GM15510 (cell line): Measurements from ENCODE around the gene EPS8L1.

Source experiments
- POLR2A ChIP-seq: IDR thresholded peaks from 3 replicates; pipeline ENCODE4 v1.6.1; 2011; ENCODE audit warnings: borderline replicate concordance; ENCODE audit not compliant: insufficient read length; ENCODE audit errors: extremely low read depth

Gene EPS8L1

GRCh38 chr19:55095260-55096060 lies 19.8 kb downstream of the EPS8L1 start:
- TF ChIP-seq POLR2A, result no peak

GRCh38 chr19:55096061-55096701 lies 20.5 kb downstream of the EPS8L1 start:
- no peak for TF ChIP-seq POLR2A

- TF ChIP-seq POLR2A, result no peak
Observed at GRCh38 chr19:55097864-55098715, 22.4 kb downstream of the EPS8L1 start.

GRCh38 chr19:55098716-55099556 lies 23.3 kb downstream of the EPS8L1 start:
- no peak for TF ChIP-seq POLR2A

DNA sequence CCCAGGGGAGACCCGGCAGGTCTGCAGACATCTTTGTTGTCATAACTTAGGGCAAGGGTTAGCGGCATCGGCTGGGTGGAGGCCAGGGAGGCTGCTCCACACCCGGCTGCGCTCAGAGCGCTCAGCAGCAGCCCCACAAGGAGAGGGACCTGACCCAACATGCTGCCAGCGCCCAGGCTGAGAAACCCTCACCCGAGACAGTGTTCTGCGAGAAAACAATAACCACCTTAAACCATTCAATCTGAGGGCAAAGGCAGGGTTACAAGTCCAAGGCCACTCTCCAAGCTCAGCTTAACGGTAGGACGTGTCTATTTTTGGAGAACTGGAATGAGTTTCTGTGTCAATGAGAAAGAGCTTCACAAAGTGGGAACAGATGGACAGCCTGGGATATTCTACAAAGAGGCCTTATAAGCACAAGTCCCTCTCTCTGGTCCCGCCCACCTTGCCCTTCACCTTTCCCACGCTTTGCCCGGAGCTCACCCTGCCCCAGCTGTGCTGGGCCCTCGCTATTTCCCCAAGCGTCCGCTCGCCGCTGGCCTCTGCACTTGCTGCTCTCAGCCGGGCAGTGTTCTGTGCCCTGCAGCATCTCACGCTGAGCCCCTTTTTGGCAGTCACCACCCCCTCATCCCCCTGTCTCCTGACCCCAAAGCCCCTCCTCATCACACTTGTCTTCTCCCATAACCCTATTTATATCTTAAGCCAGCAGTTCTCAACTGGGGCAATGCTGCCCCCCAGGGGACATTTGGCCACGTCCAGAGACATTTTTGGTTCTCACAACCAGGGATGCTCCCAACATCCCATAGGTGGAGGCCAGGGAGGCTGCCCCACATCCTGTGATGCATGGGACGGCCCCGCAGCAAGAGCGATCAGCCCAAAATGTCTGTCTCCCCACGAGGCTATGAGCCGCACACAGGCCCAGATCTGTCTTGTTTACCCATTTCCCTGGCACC lies 24.2 kb downstream of the EPS8L1 start:
- no peak for TF ChIP-seq POLR2A

- TF ChIP-seq POLR2A, result no peak
Observed at GRCh38 chr19:55101261-55101660, 25.6 kb downstream of the EPS8L1 start.

GRCh38 chr19:55103190-55103589 lies 27.5 kb downstream of the EPS8L1 start:
- no peak for TF ChIP-seq POLR2A

- no peak for TF ChIP-seq POLR2A
Observed at GRCh38 chr19:55105237-55105636, 29.6 kb downstream of the EPS8L1 start.

DNA sequence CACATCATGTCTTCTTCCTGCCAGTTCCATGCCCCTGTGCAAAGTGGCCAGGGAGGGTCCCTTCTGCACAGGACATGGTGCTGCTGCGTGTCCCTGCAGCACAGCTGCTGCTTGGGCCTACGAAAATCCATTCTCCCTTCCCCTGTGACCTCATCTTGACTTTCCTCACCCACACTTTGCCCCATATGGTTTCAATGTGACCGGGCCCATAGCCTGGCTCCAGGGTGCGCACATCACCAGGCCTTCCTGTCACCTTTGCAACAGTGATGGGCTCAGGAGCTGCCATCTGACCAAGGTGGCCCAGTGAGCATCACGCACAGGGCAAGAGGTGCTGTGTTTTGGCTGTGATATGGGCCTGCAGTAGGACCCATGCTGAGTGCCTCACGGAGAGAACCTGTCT lies 30.9 kb downstream of the EPS8L1 start:
- TF ChIP-seq POLR2A, result no peak

DNA sequence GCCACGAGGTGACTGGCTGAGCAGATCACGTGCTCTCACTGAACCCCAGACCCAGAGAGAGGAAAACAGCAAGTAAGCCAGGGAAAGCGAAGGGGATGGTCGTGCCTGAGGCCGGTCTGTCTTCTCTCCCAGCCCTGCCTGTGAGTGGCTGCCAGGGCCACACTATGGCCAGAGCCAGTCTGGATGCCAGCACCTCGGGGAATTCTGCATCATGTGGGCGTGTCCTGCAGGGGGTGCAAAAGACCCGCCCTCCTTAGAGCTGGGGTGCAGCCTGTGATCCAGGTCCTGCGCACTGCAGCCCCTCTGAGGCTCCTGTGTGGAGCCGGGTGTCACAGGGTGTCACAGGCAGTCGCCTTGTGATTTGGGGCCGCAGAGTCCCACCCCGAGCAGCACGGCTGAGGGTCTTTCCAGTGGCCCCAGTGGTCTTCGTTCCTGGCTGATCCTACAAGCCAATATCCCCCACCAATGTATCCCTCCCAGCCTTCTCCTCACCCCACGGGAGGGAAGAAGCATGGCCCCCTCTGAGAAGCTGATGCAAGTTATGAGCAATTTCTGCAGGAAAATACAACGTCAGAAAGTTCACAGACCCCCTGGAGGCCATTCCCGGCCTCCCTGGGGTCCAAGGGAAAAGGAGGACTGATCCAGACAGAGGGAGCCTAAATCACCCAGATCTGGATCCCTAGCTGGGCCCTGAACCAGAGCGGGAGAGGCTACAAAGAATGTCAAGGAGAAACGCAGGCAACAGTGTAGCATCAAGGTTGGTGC lies 34.0 kb downstream of the EPS8L1 start:
- no peak for TF ChIP-seq POLR2A

DNA sequence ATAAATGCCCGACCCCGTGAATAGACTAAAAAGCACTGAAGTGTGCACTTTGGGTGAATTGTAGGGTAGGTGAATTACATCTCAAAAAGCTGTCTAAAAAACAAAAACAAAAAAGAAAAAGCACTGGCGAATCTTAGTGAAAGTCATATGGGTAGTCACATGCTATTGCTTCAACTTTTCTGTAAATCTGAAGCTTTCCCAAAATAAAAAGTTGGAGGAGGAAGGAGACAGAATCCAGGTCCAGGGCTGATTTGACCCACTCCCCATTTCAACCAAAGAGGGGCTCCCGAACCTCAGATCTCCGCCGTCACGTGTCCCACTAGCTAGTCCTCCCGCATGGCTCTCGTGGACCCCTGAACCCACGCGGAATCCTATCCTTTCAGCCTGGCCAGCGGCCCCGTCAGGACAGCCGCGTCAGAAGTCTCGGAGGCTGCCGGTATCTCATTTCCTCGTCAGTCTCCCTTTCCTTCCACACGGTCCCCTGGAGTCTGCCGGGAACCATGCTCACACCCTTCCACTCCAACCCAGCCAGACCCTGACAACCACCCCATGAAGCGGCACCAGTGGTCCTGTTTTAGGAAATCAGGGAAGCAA lies 35.7 kb downstream of the EPS8L1 start:
- TF ChIP-seq POLR2A, result no peak

DNA sequence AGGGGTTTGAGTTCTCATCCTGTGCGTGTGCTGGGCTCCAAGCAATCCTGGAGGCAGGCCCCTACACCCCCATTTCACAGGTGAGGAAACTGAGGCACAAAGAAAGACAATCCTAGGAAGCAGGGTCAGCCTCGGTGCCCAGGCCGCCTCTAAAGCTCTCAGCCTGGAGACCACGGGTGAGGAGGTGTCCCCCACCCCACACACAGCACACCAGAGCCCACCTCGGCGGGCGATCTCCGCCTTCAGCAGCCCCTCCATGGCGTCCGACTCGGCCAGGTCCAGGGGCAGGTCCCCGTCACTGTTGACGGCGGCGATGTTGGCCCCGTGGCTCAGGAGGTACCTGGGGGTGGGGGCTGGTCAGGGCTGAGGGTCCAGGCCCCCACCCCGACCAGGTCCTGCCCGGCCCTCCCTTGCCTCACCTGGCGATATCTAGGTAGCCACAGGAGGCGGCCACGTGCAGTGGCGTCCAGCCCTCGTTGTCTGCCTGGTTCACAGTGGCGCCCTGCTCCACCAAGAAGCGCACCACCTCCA lies 36.6 kb downstream of the EPS8L1 start:
- TF ChIP-seq POLR2A, result no peak

GRCh38 chr19:55112777-55113569 lies 37.3 kb downstream of the EPS8L1 start:
- no peak for TF ChIP-seq POLR2A
